Type B pancreatic cell (in vitro differentiated cells): ENCODE measurements around the gene ZNF841. TPM values are rescaled to one million over a fixed set of nuclear protein-coding genes. Genes with fewer than 3 reads are reported as not detected.

Experiments used
- DNase-seq: peaks from one replicate; pipeline ENCODE4 v3.0.0; 2021; ENCODE audit warnings: mixed read lengths; ENCODE audit not compliant: unreplicated experiment; ENCODE audit errors: extremely low spot score
- H3K27ac Mint-ChIP-seq: 2 replicates; pipeline ENCODE4 v1.8.0; 2021; ENCODE audit warnings: mild to moderate bottlenecking, mixed read lengths
- H3K27me3 Mint-ChIP-seq: 2 replicates; pipeline ENCODE4 v1.8.0; 2021; ENCODE audit warnings: mixed read lengths
- H3K36me3 Mint-ChIP-seq: 2 replicates; pipeline ENCODE4 v1.8.0; 2021; ENCODE audit warnings: mixed read lengths
- H3K4me1 Mint-ChIP-seq: one replicate; pipeline ENCODE4 v1.8.0; 2021; ENCODE audit warnings: mixed read lengths; ENCODE audit not compliant: unreplicated experiment
- H3K4me3 Mint-ChIP-seq: 2 replicates; pipeline ENCODE4 v1.8.0; 2021; ENCODE audit warnings: mild to moderate bottlenecking, mixed read lengths
- H3K9me3 Mint-ChIP-seq: 2 replicates; pipeline ENCODE4 v1.8.0; 2021; ENCODE audit warnings: mixed read lengths
- CTCF ChIP-seq: fragments of 200-600 bp; sonication (generic); conservative IDR thresholded peaks from 2 replicates; pipeline ENCODE4 v1.5.0; 2021; ENCODE audit warnings: antibody characterized with exemption, mild to moderate bottlenecking
- total RNA-seq: library from RNA; stranded (reverse); gene quantifications from 2 replicates; pipeline ENCODE4 v1.2.1, GENCODE V29; 2021; ENCODE audit warnings: low replicate concordance

ZNF841 gene
- total RNA-seq, 1 donor from 2014 or later = 27.7 TPM

GRCh38 chr19:52138983-52139251 lies 43.4 kb upstream of the ZNF841 start:
- Mint-ChIP-seq H3K4me3 (peak overlapping the region; percentile 99), H3K4me1 (peaks cover 15% of the 10 kb centered on the region), H3K9me3 (peaks cover 11% of the 10 kb centered on the region), H3K27me3 (no peaks in the 10 kb centered on the region), H3K36me3 (peaks cover 45% of the 10 kb centered on the region), H3K27ac (peak overlapping the region; percentile 98)
- no peak for TF ChIP-seq CTCF
- DNase-seq = no peak

GRCh38 chr19:52138278-52138982 lies 42.9 kb upstream of the ZNF841 start:
- DNase-seq = no peak
- Mint-ChIP-seq H3K4me1 (peaks cover 15% of the 10 kb centered on the region), H3K36me3 (peaks cover 48% of the 10 kb centered on the region), H3K4me3 (peak overlapping the region; percentile 99), H3K27me3 (no peaks in the 10 kb centered on the region), H3K9me3 (peaks cover 11% of the 10 kb centered on the region), H3K27ac (peak overlapping the region; percentile 98)
- TF ChIP-seq CTCF = no peak

- Mint-ChIP-seq H3K27ac (no peak overlapping the region), H3K36me3 (peaks cover 88% of the 10 kb centered on the region), H3K9me3 (peaks cover 44% of the 10 kb centered on the region), H3K27me3 (no peaks in the 10 kb centered on the region), H3K4me1 (no peaks in the 10 kb centered on the region), H3K4me3 (no peak overlapping the region)
- no peak for DNase-seq
- TF ChIP-seq CTCF = no peak
Observed at GRCh38 chr19:52120286-52120685, 24.7 kb upstream of the ZNF841 start.

GRCh38 chr19:52115526-52116053 lies 20.0 kb upstream of the ZNF841 start:
- Mint-ChIP-seq H3K27me3 (no peaks in the 10 kb centered on the region), H3K36me3 (peaks cover 84% of the 10 kb centered on the region), H3K9me3 (peaks cover 52% of the 10 kb centered on the region), H3K4me1 (no peaks in the 10 kb centered on the region), H3K27ac (no peak overlapping the region), H3K4me3 (no peak overlapping the region)
- no peak for TF ChIP-seq CTCF
- DNase-seq = no peak

GRCh38 chr19:52114691-52115090 lies 19.1 kb upstream of the ZNF841 start:
- H3K27ac Mint-ChIP-seq = no peak overlapping the region
- peaks cover 43% of the 10 kb centered on the region for H3K9me3 Mint-ChIP-seq
- no peaks in the 10 kb centered on the region for H3K4me1 Mint-ChIP-seq
- peaks cover 79% of the 10 kb centered on the region for H3K36me3 Mint-ChIP-seq
- H3K4me3 Mint-ChIP-seq = no peak overlapping the region
- TF ChIP-seq CTCF = no peak
- H3K27me3 Mint-ChIP-seq = no peaks in the 10 kb centered on the region
- DNase-seq = no peak

GRCh38 chr19:52112624-52113023 lies 17.1 kb upstream of the ZNF841 start:
- H3K27ac Mint-ChIP-seq = no peak overlapping the region
- TF ChIP-seq CTCF = no peak
- DNase-seq = no peak
- no peaks in the 10 kb centered on the region for H3K27me3 Mint-ChIP-seq
- H3K9me3 Mint-ChIP-seq = peaks cover 35% of the 10 kb centered on the region
- no peaks in the 10 kb centered on the region for H3K4me1 Mint-ChIP-seq
- peaks cover 58% of the 10 kb centered on the region for H3K36me3 Mint-ChIP-seq
- no peak overlapping the region for H3K4me3 Mint-ChIP-seq
